ENCODE results near the gene CNTNAP3B. TPM values are rescaled to one million over a fixed set of nuclear protein-coding genes. Genes with fewer than 3 reads are reported as not detected.
"Not testable (repeated sequence)": the region's sequence is repeated elsewhere in the genome, so short reads cannot be mapped to it uniquely, and the experiment has no call there.

The CNTNAP3B gene
- total and polyA plus RNA-seq, 2 donors (not counting 3 experiments of a cell fraction or from before 2014, with no cell fraction given) = 32.4 to 82.9 TPM

- CTCF ChIA-PET; H3K9me3 ChIP-seq (replicated peaks; ENCODE audit: control insufficient read depth, insufficient read depth, low read length); H3K4me2 ChIP-seq (ENCODE audit: insufficient read depth, low read length); H3K4me1 ChIP-seq (ENCODE audit: control insufficient read depth, extremely low read depth, insufficient read depth, low read length); H3K9ac ChIP-seq (replicated peaks; ENCODE audit: extremely low read depth, insufficient read depth, low read length); H2AFZ ChIP-seq (ENCODE audit: low read depth, low read length); BruUV-seq (replicated peaks); H3K27ac ChIP-seq (ENCODE audit: insufficient read depth, low read depth, low read length); H3K27me3 ChIP-seq (ENCODE audit: control insufficient read depth in 2 of 2, insufficient read depth in 2 of 2, low read length in 2 of 2); H3K4me3 ChIP-seq (replicated peaks in 1 of 3; ENCODE audit: insufficient read depth in 1 of 3, low read depth in 1 of 3, low read length in 3 of 3); H3K36me3 ChIP-seq (ENCODE audit: control insufficient read depth in 2 of 2, extremely low read depth in 1 of 2, insufficient read depth in 2 of 2, low read length in 2 of 2); H3K79me2 ChIP-seq (ENCODE audit: control insufficient read depth, insufficient read depth, low read length); POLR2A ChIA-PET; DNase-seq (ENCODE audit: low read depth, low spot score); FAIRE-seq; dilution Hi-C loops (cut with MboI; ENCODE audit: extremely low pct_ligation_motif_present, low sequenced_read_pairs); H4K20me1 ChIP-seq (replicated peaks; ENCODE audit: control insufficient read depth, extremely low read depth, insufficient read depth, low read length); H3K9me1 ChIP-seq (replicated peaks; ENCODE audit: control insufficient read depth, extremely low read depth, insufficient read depth, low read length); intact Hi-C loops (cut with micrococcal nuclease): not testable (repeated sequence)
Observed at GRCh38 chr9:41898720-41899343, 230.4 kb downstream of the CNTNAP3B start.

- H3K9me1 ChIP-seq (replicated peaks; ENCODE audit: control insufficient read depth, extremely low read depth, insufficient read depth, low read length); H3K27me3 ChIP-seq (ENCODE audit: control insufficient read depth in 2 of 2, insufficient read depth in 2 of 2, low read length in 2 of 2); H3K9me3 ChIP-seq (replicated peaks; ENCODE audit: control insufficient read depth, insufficient read depth, low read length); dilution Hi-C loops (cut with MboI; ENCODE audit: extremely low pct_ligation_motif_present, low sequenced_read_pairs); intact Hi-C loops (cut with micrococcal nuclease); H3K9ac ChIP-seq (replicated peaks; ENCODE audit: extremely low read depth, insufficient read depth, low read length); H4K20me1 ChIP-seq (replicated peaks; ENCODE audit: control insufficient read depth, extremely low read depth, insufficient read depth, low read length); FAIRE-seq; H3K27ac ChIP-seq (ENCODE audit: insufficient read depth, low read depth, low read length); POLR2A ChIA-PET; DNase-seq (ENCODE audit: low read depth, low spot score); H2AFZ ChIP-seq (ENCODE audit: low read depth, low read length); BruUV-seq (replicated peaks); H3K36me3 ChIP-seq (ENCODE audit: control insufficient read depth in 2 of 2, extremely low read depth in 1 of 2, insufficient read depth in 2 of 2, low read length in 2 of 2); CTCF ChIA-PET; H3K79me2 ChIP-seq (ENCODE audit: control insufficient read depth, insufficient read depth, low read length); H3K4me2 ChIP-seq (ENCODE audit: insufficient read depth, low read length); H3K4me1 ChIP-seq (ENCODE audit: control insufficient read depth, extremely low read depth, insufficient read depth, low read length); H3K4me3 ChIP-seq (replicated peaks in 1 of 3; ENCODE audit: insufficient read depth in 1 of 3, low read depth in 1 of 3, low read length in 3 of 3): not testable (repeated sequence)
Observed at GRCh38 chr9:41874557-41874956, 254.7 kb downstream of the CNTNAP3B start.

DNA sequence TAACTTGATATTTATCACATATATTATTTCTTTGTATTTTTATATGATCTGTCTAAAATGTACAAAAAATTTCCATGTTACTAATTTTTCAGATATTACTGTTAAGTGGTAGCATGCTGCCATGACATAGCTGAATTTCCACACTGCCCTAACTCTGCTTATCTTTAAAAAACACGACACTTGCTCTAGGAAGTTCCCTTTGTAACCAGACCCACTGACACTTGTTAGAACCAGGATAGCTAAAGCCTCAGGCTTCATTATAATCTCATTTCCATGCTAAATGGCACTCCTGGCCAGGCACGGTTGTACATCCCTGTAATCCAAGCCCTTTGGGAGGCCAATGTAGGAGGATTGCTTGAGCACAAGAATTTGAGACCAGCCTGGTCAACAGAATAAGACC lies 273.8 kb downstream of the CNTNAP3B start:
- H3K79me2 ChIP-seq (ENCODE audit: control insufficient read depth, insufficient read depth, low read length); POLR2A ChIA-PET; H2AFZ ChIP-seq (ENCODE audit: low read depth, low read length); H3K4me2 ChIP-seq (ENCODE audit: insufficient read depth, low read length); H3K36me3 ChIP-seq (ENCODE audit: control insufficient read depth in 2 of 2, extremely low read depth in 1 of 2, insufficient read depth in 2 of 2, low read length in 2 of 2); H3K9me1 ChIP-seq (replicated peaks; ENCODE audit: control insufficient read depth, extremely low read depth, insufficient read depth, low read length); H3K4me1 ChIP-seq (ENCODE audit: control insufficient read depth, extremely low read depth, insufficient read depth, low read length); H4K20me1 ChIP-seq (replicated peaks; ENCODE audit: control insufficient read depth, extremely low read depth, insufficient read depth, low read length); DNase-seq (ENCODE audit: low read depth, low spot score); dilution Hi-C loops (cut with MboI; ENCODE audit: extremely low pct_ligation_motif_present, low sequenced_read_pairs); FAIRE-seq; H3K9me3 ChIP-seq (replicated peaks; ENCODE audit: control insufficient read depth, insufficient read depth, low read length); intact Hi-C loops (cut with micrococcal nuclease); H3K4me3 ChIP-seq (replicated peaks in 1 of 3; ENCODE audit: insufficient read depth in 1 of 3, low read depth in 1 of 3, low read length in 3 of 3); H3K27ac ChIP-seq (ENCODE audit: insufficient read depth, low read depth, low read length); CTCF ChIA-PET; BruUV-seq (replicated peaks); H3K27me3 ChIP-seq (ENCODE audit: control insufficient read depth in 2 of 2, insufficient read depth in 2 of 2, low read length in 2 of 2); H3K9ac ChIP-seq (replicated peaks; ENCODE audit: extremely low read depth, insufficient read depth, low read length): not testable (repeated sequence)

DNA sequence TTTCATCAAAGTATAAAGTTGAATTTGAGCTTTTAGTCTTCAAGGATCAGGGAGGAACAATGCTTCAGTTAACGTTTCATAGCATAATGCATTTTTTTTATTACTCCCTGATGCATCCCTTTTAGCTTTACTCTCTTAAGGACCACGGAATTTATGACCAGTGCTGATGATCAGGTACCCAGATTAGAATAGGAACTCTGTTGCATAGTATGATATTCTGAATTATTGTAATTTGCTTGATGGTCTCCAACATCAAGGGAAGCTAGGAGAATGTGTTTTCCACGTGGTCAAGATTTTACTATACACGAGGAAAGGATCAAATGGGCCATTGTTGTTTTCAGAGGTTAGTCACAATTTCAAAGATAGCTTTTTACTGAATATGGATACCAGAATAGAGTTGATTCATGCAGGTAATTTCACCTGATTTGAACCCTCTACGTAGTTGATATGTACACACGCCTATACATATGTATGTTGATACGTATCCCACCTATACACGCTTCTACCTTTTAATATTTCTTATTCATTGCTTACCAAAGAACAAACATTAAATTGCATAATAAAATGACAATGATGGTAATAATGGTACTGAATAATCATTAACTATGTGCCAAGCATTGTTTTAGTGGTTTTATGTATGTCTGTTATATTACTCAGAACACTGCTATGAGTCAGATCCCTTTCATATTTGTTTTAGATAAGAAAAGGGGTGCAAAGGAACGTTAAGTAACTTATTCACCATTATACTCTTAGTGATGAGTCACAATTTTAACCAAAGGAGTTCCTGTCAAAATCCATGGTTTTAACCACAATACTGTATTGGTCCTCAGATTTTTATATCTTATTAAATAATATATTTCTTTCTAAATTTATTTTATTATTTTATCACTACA lies 277.1 kb downstream of the CNTNAP3B start:
- FAIRE-seq; dilution Hi-C loops (cut with MboI; ENCODE audit: extremely low pct_ligation_motif_present, low sequenced_read_pairs); H3K36me3 ChIP-seq (ENCODE audit: control insufficient read depth in 2 of 2, extremely low read depth in 1 of 2, insufficient read depth in 2 of 2, low read length in 2 of 2); DNase-seq (ENCODE audit: low read depth, low spot score); H3K9me1 ChIP-seq (replicated peaks; ENCODE audit: control insufficient read depth, extremely low read depth, insufficient read depth, low read length); H4K20me1 ChIP-seq (replicated peaks; ENCODE audit: control insufficient read depth, extremely low read depth, insufficient read depth, low read length); H2AFZ ChIP-seq (ENCODE audit: low read depth, low read length); H3K4me3 ChIP-seq (replicated peaks in 1 of 3; ENCODE audit: insufficient read depth in 1 of 3, low read depth in 1 of 3, low read length in 3 of 3); BruUV-seq (replicated peaks); H3K9ac ChIP-seq (replicated peaks; ENCODE audit: extremely low read depth, insufficient read depth, low read length); intact Hi-C loops (cut with micrococcal nuclease); H3K4me2 ChIP-seq (ENCODE audit: insufficient read depth, low read length); H3K4me1 ChIP-seq (ENCODE audit: control insufficient read depth, extremely low read depth, insufficient read depth, low read length); POLR2A ChIA-PET; H3K79me2 ChIP-seq (ENCODE audit: control insufficient read depth, insufficient read depth, low read length); H3K27ac ChIP-seq (ENCODE audit: insufficient read depth, low read depth, low read length); H3K27me3 ChIP-seq (ENCODE audit: control insufficient read depth in 2 of 2, insufficient read depth in 2 of 2, low read length in 2 of 2); CTCF ChIA-PET; H3K9me3 ChIP-seq (replicated peaks; ENCODE audit: control insufficient read depth, insufficient read depth, low read length): not testable (repeated sequence)
